CD14-positive monocyte (primary cell): Measurements from ENCODE around the gene PCF11. TPM values are rescaled to one million over a fixed set of nuclear protein-coding genes. Genes with fewer than 3 reads are reported as not detected.

Experiments used
- DNase-seq, 3 donors: peaks; one replicate each; pipeline ENCODE4 v3.0.0-alpha.2; 2011 to 2022
- H2AFZ ChIP-seq: 2 replicates; pipeline ENCODE4 v1.6.0; 2012; ENCODE audit warnings: mild to moderate bottlenecking, low read depth, low read length, inconsistent platforms; ENCODE audit not compliant: insufficient read depth, poor library complexity, severe bottlenecking
- H3K27ac ChIP-seq, 2 donors: 1 replicate in 1 of 2; 2 replicates in 1 of 2; pipeline ENCODE4 v1.5.1; 2012 to 2013; ENCODE audit warnings: low read length in 2 of 2, control low read depth in 1 of 2, inconsistent platforms in 1 of 2, low read depth in 1 of 2, mild to moderate bottlenecking in 1 of 2
- H3K27me3 ChIP-seq, 2 donors: one replicate each; pipeline versions ENCODE4 v1.6.0 to v1.6.1; 2011 to 2013; ENCODE audit warnings: low read length in 2 of 2; ENCODE audit not compliant: control insufficient read depth in 2 of 2, insufficient read depth in 2 of 2
- H3K36me3 ChIP-seq, 2 donors: replicated peaks in 1 of 2; 1 replicate in 1 of 2; 2 replicates in 1 of 2; pipeline versions ENCODE4 v1.5.1 to v1.6.1; 2012 to 2013; ENCODE audit warnings: low read length in 2 of 2, control low read depth in 1 of 2, inconsistent platforms in 1 of 2, mild to moderate bottlenecking in 1 of 2; ENCODE audit not compliant: insufficient read depth in 2 of 2, control insufficient read depth in 1 of 2
- H3K4me1 ChIP-seq, 2 donors: 1 replicate in 1 of 2; 2 replicates in 1 of 2; pipeline versions ENCODE4 v1.5.1 to v1.6.1; 2012 to 2013; ENCODE audit warnings: low read length in 2 of 2, control low read depth in 1 of 2, inconsistent platforms in 1 of 2, mild to moderate bottlenecking in 1 of 2, moderate library complexity in 1 of 2; ENCODE audit not compliant: insufficient read depth in 2 of 2, control insufficient read depth in 1 of 2
- H3K4me2 ChIP-seq: replicated peaks from 2 replicates; pipeline ENCODE3; 2012; ENCODE audit warnings: low read length, moderate library complexity, mild to moderate bottlenecking; ENCODE audit not compliant: poor library complexity, severe bottlenecking; ENCODE audit errors: extremely low read depth
- H3K4me3 ChIP-seq, 3 experiments: fragments of 200-600 bp in 1 of 3; sonication (generic) in 1 of 3; replicated peaks in 1 of 3; 1 replicate in 2 of 3; 2 replicates in 1 of 3; pipeline ENCODE4 v1.5.1; 2011 to 2013; ENCODE audit warnings: low read length in 3 of 3, mild to moderate bottlenecking in 3 of 3, control low read depth in 2 of 3, low read depth in 2 of 3, inconsistent platforms in 1 of 3, moderate library complexity in 1 of 3
- H3K79me2 ChIP-seq: 2 replicates; pipeline ENCODE4 v1.6.0; 2012; ENCODE audit warnings: mild to moderate bottlenecking, control low read depth, inconsistent platforms, low read length, moderate library complexity; ENCODE audit not compliant: insufficient read depth
- H3K9ac ChIP-seq: 2 replicates; pipeline ENCODE4 v1.6.0; 2017; ENCODE audit warnings: low read length, mild to moderate bottlenecking; ENCODE audit not compliant: insufficient read depth, poor library complexity, severe bottlenecking
- H3K9me3 ChIP-seq, 2 donors: replicated peaks in 1 of 2; 1 replicate in 1 of 2; 2 replicates in 1 of 2; pipeline versions ENCODE4 v1.5.1 to v1.6.1; 2012 to 2013; ENCODE audit warnings: low read length in 2 of 2, control low read depth in 1 of 2; ENCODE audit not compliant: control insufficient read depth in 1 of 2, insufficient read depth in 1 of 2
- H4K20me1 ChIP-seq: 2 replicates; pipeline ENCODE4 v1.6.0; 2012; ENCODE audit warnings: mild to moderate bottlenecking, low read length, control low read depth, moderate library complexity; ENCODE audit not compliant: insufficient read depth
- H3K27ac Mint-ChIP-seq, 7 donors: one replicate each; pipeline ENCODE4 v1.8.0; 2020; ENCODE audit warnings: mild to moderate bottlenecking in 7 of 7, mixed read lengths in 7 of 7, moderate library complexity in 6 of 7, inconsistent platforms in 2 of 7
- H3K27me3 Mint-ChIP-seq, 3 donors: one replicate each; pipeline ENCODE4 v1.8.0; 2021 to 2022; ENCODE audit warnings: low read depth in 3 of 3, mild to moderate bottlenecking in 3 of 3, mixed read lengths in 3 of 3, moderate library complexity in 3 of 3, inconsistent platforms in 1 of 3
- H3K36me3 Mint-ChIP-seq, 2 donors: one replicate each; pipeline ENCODE4 v1.8.0; 2020; ENCODE audit warnings: mixed read lengths in 2 of 2, inconsistent platforms in 1 of 2, mild to moderate bottlenecking in 1 of 2
- H3K4me1 Mint-ChIP-seq: one replicate; pipeline ENCODE4 v1.8.0; 2020; ENCODE audit warnings: mild to moderate bottlenecking, mixed read lengths
- H3K4me3 Mint-ChIP-seq, 2 donors: one replicate each; pipeline ENCODE4 v1.8.0; 2020; ENCODE audit warnings: mild to moderate bottlenecking in 2 of 2, mixed read lengths in 2 of 2, moderate library complexity in 1 of 2
- H3K9me3 Mint-ChIP-seq, 7 donors: one replicate each; pipeline ENCODE4 v1.8.0; 2020 to 2022; ENCODE audit warnings: mixed read lengths in 7 of 7, mild to moderate bottlenecking in 6 of 7, moderate library complexity in 6 of 7, inconsistent platforms in 2 of 7
- WGBS: methylation state at CpG from one replicate; pipeline ENCODE4 v1.1.5; 2013; ENCODE audit warnings: missing lambda C conversion rate; ENCODE audit not compliant: insufficient coverage; 5-methylcytosine and 5-hydroxymethylcytosine counted together
- intact Hi-C, 2 donors: fragments of 100-400 bp; cut with micrococcal nuclease; formaldehyde crosslinking; loops; one replicate each; pipeline versions ENCODE4 v1.15.0 to v1.15.1; 2023
- polyA plus RNA-seq, 3 donors: library from polyadenylated mRNA; depleted of rRNA in 1 of 3; unstranded in 2 of 3; stranded (reverse) in 1 of 3; fragments of 300-500 nt in 2 of 3; fragments of >200 nt in 1 of 3; fragmentation: Illumina TruSeq in 2 of 3; gene quantifications; 1 replicate in 2 of 3; 2 replicates in 1 of 3; pipeline ENCODE4 v1.2.3, GENCODE V29; 2012 to 2021
- TF ChIP-seq, protein P1 (sequence below): fragments of 200-600 bp; IDR thresholded peaks from one replicate; pipeline ENCODE4 v1.8.0; 2022; ENCODE audit warnings: antibody characterized with exemption, mild to moderate bottlenecking

Gene PCF11
- polyA plus RNA-seq, 3 donors, result 8.3 to 78.1 (median 15.7) TPM

DNA sequence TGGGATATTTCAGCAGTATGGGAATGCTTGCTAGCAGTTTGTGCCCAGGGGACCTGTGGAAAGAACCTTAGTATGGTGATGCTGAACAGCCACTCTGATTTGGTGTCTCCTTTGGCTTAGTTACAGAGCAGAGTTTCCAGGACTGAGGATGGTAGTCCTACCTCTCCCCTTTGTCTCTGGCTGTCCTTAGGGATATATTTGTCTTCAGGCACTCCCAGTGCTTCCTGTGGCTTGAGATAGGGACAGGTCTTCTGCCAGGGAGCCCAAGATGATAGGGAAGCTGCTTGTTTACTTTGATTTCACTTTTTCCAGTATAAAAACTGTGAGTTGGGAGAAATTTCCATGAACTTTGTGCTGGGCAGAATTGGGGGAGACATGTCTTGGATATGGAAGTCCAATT is 64.8 kb downstream of the PCF11 start:
- Mint-ChIP-seq H3K36me3 (no peaks in the 10 kb centered on the region), H3K27ac (no peak overlapping the region), H3K9me3 (peaks cover 0 to 3% (median 0%) of the 10 kb centered on the region in 7 donors), H3K4me3 (no peak overlapping the region), H3K4me1 (no peaks in the 10 kb centered on the region), H3K27me3 (peaks cover 0 to 1% (median 0%) of the 10 kb centered on the region in 3 donors)
- Histone ChIP-seq H3K9me3 (no peaks in the 10 kb centered on the region), H3K4me2 (no peak overlapping the region), H3K27me3 (no peaks in the 10 kb centered on the region), H3K27ac (no peak overlapping the region), H3K4me3 (no peak overlapping the region), H4K20me1 (no peaks in the 10 kb centered on the region), H2AFZ (no peak overlapping the region), H3K36me3 (no peaks in the 10 kb centered on the region), H3K9ac (no peak overlapping the region), H3K79me2 (no peaks in the 10 kb centered on the region), H3K4me1 (no peaks in the 10 kb centered on the region)
- DNase-seq, result no peak
- TF ChIP-seq, protein P1, sequence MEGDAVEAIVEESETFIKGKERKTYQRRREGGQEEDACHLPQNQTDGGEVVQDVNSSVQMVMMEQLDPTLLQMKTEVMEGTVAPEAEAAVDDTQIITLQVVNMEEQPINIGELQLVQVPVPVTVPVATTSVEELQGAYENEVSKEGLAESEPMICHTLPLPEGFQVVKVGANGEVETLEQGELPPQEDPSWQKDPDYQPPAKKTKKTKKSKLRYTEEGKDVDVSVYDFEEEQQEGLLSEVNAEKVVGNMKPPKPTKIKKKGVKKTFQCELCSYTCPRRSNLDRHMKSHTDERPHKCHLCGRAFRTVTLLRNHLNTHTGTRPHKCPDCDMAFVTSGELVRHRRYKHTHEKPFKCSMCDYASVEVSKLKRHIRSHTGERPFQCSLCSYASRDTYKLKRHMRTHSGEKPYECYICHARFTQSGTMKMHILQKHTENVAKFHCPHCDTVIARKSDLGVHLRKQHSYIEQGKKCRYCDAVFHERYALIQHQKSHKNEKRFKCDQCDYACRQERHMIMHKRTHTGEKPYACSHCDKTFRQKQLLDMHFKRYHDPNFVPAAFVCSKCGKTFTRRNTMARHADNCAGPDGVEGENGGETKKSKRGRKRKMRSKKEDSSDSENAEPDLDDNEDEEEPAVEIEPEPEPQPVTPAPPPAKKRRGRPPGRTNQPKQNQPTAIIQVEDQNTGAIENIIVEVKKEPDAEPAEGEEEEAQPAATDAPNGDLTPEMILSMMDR, result no peak
- intact Hi-C loops, result no loop called here

DNA sequence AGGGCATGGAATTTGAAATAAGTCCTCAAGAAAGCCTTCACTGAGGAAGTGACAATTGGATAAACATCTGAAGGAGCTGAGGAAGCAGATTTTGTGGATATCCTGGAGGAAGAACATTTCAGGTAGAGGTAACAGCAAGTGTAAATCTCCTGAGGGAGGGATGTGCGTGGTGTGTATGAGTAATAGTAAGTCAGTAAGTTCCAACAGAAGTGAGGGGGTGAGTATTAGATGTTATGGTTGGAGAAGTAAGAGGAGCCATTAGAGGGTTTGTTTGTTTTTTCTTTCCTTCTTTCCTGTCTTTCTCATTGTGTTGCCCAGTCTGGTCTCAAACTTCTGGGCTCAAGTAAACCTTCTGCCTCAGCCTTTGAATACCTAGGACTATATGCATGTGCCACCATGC is 65.6 kb downstream of the PCF11 start:
- 88% methylated on average over 1 of the region's 1 CpG for WGBS
- H3K4me3 Mint-ChIP-seq, result no peak overlapping the region
- TF ChIP-seq, protein P1, result no peak
- H3K79me2 ChIP-seq, result no peaks in the 10 kb centered on the region
- H3K9me3 ChIP-seq, result no peaks in the 10 kb centered on the region
- no peaks in the 10 kb centered on the region for H3K4me1 Mint-ChIP-seq
- peaks cover 0 to 3% (median 0%) of the 10 kb centered on the region in 7 donors for H3K9me3 Mint-ChIP-seq
- H3K4me1 ChIP-seq, result no peaks in the 10 kb centered on the region
- intact Hi-C loops, result no loop called here
- H4K20me1 ChIP-seq, result no peaks in the 10 kb centered on the region
- H2AFZ ChIP-seq, result no peak overlapping the region
- H3K9ac ChIP-seq, result no peak overlapping the region
- no peak overlapping the region for H3K4me2 ChIP-seq
- DNase-seq, result no peak
- H3K27me3 Mint-ChIP-seq, result peaks cover 0 to 1% (median 0%) of the 10 kb centered on the region in 3 donors
- H3K27ac Mint-ChIP-seq, result no peak overlapping the region
- no peak overlapping the region for H3K27ac ChIP-seq
- H3K36me3 Mint-ChIP-seq, result no peaks in the 10 kb centered on the region
- no peaks in the 10 kb centered on the region for H3K27me3 ChIP-seq
- no peak overlapping the region for H3K4me3 ChIP-seq
- H3K36me3 ChIP-seq, result no peaks in the 10 kb centered on the region
